IMR-90 (cell line): ENCODE data around the gene EXOC4. TPM values are rescaled to one million over a fixed set of nuclear protein-coding genes. Genes with fewer than 3 reads are reported as not detected.

Source experiments
- ATAC-seq: fragments of 200-7000 bp; cut with Tn5 transposase; 2 replicates; pipeline ENCODE4 v1.9.1; 2020; ENCODE audit warnings: low read depth, mild to moderate bottlenecking, moderate library complexity
- BruUV-seq: library from RNA; stranded (reverse); fragments of 400-500 nt; replicated peaks from 2 replicates; lab custom pipeline; 2021; lab: Mats Ljungman, UMichigan
- CTCF ChIA-PET: fragments of 300-600 bp; formaldehyde crosslinking; extraction: SDS; loops from one replicate; lab custom pipeline; 2021; ENCODE audit warnings: antibody characterized with exemption; lab: Yijun Ruan, JAX
- POLR2A ChIA-PET: fragments of 300-600 bp; sonication (Branson Sonifier 250); formaldehyde crosslinking; loops from one replicate; lab custom pipeline; 2022; ENCODE audit warnings: antibody characterized with exemption; ENCODE audit not compliant: unreplicated experiment; lab: Charles Lee
- DNase-seq: peaks from one replicate; pipeline ENCODE4 v3.0.0; 2013
- H2AFZ ChIP-seq: replicated peaks from 2 replicates; pipeline ENCODE3; 2013; ENCODE audit warnings: low read length, mild to moderate bottlenecking; ENCODE audit not compliant: poor library complexity
- H2AK5ac ChIP-seq: 2 replicates; pipeline ENCODE4 v1.6.1; 2013; ENCODE audit warnings: low read depth, low read length, inconsistent platforms
- H2AK9ac ChIP-seq: replicated peaks from 2 replicates; pipeline ENCODE3; 2013; ENCODE audit warnings: mild to moderate bottlenecking, low read depth, low read length, moderate library complexity; ENCODE audit not compliant: poor library complexity
- H2BK120ac ChIP-seq: 2 replicates; pipeline ENCODE4 v1.6.1; 2013; ENCODE audit warnings: low read depth, low read length, inconsistent platforms
- H2BK15ac ChIP-seq: 3 replicates; pipeline ENCODE4 v1.6.1; 2013; ENCODE audit warnings: low read depth, low read length, inconsistent platforms
- H2BK20ac ChIP-seq: 2 replicates; pipeline ENCODE4 v1.6.1; 2013; ENCODE audit warnings: low read depth, mild to moderate bottlenecking, inconsistent platforms, low read length, moderate library complexity
- H2BK5ac ChIP-seq: 2 replicates; pipeline ENCODE4 v1.6.1; 2013; ENCODE audit warnings: mild to moderate bottlenecking, low read depth, low read length, inconsistent platforms; ENCODE audit not compliant: poor library complexity, severe bottlenecking
- H3K14ac ChIP-seq: replicated peaks from 2 replicates; pipeline ENCODE4 v1.6.1; 2013; ENCODE audit warnings: low read depth, low read length, inconsistent platforms
- H3K18ac ChIP-seq: 2 replicates; pipeline ENCODE4 v1.6.1; 2013; ENCODE audit warnings: low read depth, low read length, control low read depth
- H3K23ac ChIP-seq: 2 replicates; pipeline ENCODE4 v1.6.1; 2013; ENCODE audit warnings: low read depth, low read length, inconsistent platforms
- H3K27ac ChIP-seq: 2 replicates; pipeline ENCODE4 v1.5.1; 2013; ENCODE audit warnings: mild to moderate bottlenecking, control low read depth, low read length; ENCODE audit not compliant: insufficient read depth
- H3K27me3 ChIP-seq: 2 replicates; pipeline ENCODE4 v1.6.1; 2013; ENCODE audit warnings: low read length; ENCODE audit not compliant: control insufficient read depth, insufficient read depth
- H3K36me3 ChIP-seq: 2 replicates; pipeline ENCODE4 v1.6.1; 2013; ENCODE audit warnings: low read length, mixed read lengths; ENCODE audit not compliant: control insufficient read depth, insufficient read depth
- H3K4ac ChIP-seq: 2 replicates; pipeline ENCODE4 v1.6.1; 2013; ENCODE audit warnings: low read depth, low read length, inconsistent platforms
- H3K4me1 ChIP-seq: 2 replicates; pipeline ENCODE4 v1.6.1; 2013; ENCODE audit warnings: low read length, mixed read lengths; ENCODE audit not compliant: control insufficient read depth, insufficient read depth
- H3K4me2 ChIP-seq: 2 replicates; pipeline ENCODE4 v1.6.1; 2013; ENCODE audit warnings: low read depth, mild to moderate bottlenecking, control low read depth, low read length, moderate library complexity
- H3K4me3 ChIP-seq: 2 replicates; pipeline ENCODE4 v1.5.1; 2013; ENCODE audit warnings: low read depth, mild to moderate bottlenecking, control low read depth, low read length, moderate library complexity; ENCODE audit not compliant: insufficient read depth
- H3K56ac ChIP-seq: 2 replicates; pipeline ENCODE4 v1.6.1; 2013; ENCODE audit warnings: low read length, inconsistent platforms; ENCODE audit not compliant: insufficient read depth; ENCODE audit errors: extremely low read depth
- H3K79me1 ChIP-seq, 2 experiments: 2 replicates each; pipeline ENCODE4 v1.6.1; 2013; ENCODE audit warnings: low read length in 2 of 2, inconsistent platforms in 1 of 2, low read depth in 1 of 2
- H3K9ac ChIP-seq: 2 replicates; pipeline ENCODE4 v1.6.1; 2013; ENCODE audit warnings: low read depth, low read length, control low read depth
- H3K9me1 ChIP-seq: 2 replicates; pipeline ENCODE4 v1.6.1; 2013; ENCODE audit warnings: low read length, inconsistent platforms; ENCODE audit not compliant: insufficient read depth
- H3K9me3 ChIP-seq: 2 replicates; pipeline ENCODE4 v1.6.1; 2013; ENCODE audit warnings: low read length; ENCODE audit not compliant: control insufficient read depth, insufficient read depth
- H4K20me1 ChIP-seq: 2 replicates; pipeline ENCODE4 v1.6.1; 2013; ENCODE audit warnings: low read length, inconsistent platforms; ENCODE audit not compliant: insufficient read depth
- H4K5ac ChIP-seq: 2 replicates; pipeline ENCODE4 v1.6.1; 2013; ENCODE audit warnings: mild to moderate bottlenecking, low read depth, low read length, control low read depth
- H4K8ac ChIP-seq, 2 experiments: 2 replicates each; pipeline ENCODE4 v1.6.1; 2013; ENCODE audit warnings: low read depth in 2 of 2, low read length in 2 of 2, control low read depth in 1 of 2, inconsistent platforms in 1 of 2
- H4K91ac ChIP-seq: 2 replicates; pipeline ENCODE4 v1.6.1; 2013; ENCODE audit warnings: low read depth, low read length, inconsistent platforms; ENCODE audit not compliant: insufficient read depth
- BHLHE40 ChIP-seq: fragments of 150-350 bp; IDR thresholded peaks from 2 replicates; pipeline ENCODE4 v1.6.1; 2016; ENCODE audit warnings: mild to moderate bottlenecking, low read depth, low read length
- CTCF ChIP-seq: conservative IDR thresholded peaks from 2 replicates; pipeline ENCODE4 v1.5.1; 2012; ENCODE audit warnings: mild to moderate bottlenecking, low read depth, low read length, improper control_type of control experiment
- ELK1 ChIP-seq: fragments of 150-350 bp; IDR thresholded peaks from 2 replicates; pipeline ENCODE4 v1.6.1; 2016; ENCODE audit warnings: low read depth, mild to moderate bottlenecking, low read length, moderate library complexity, borderline replicate concordance
- FOS ChIP-seq: fragments of 150-350 bp; IDR thresholded peaks from 2 replicates; pipeline ENCODE4 v1.6.1; 2016; ENCODE audit warnings: low read depth, low read length
- MAZ ChIP-seq: IDR thresholded peaks from 2 replicates; pipeline ENCODE4 v1.6.1; 2012; ENCODE audit warnings: low read depth, mild to moderate bottlenecking, low read length, improper control_type of control experiment, moderate library complexity, borderline replicate concordance
- MXI1 ChIP-seq: IDR thresholded peaks from 2 replicates; pipeline ENCODE4 v1.6.1; 2012; ENCODE audit warnings: low read depth, mild to moderate bottlenecking, low read length, moderate library complexity, borderline replicate concordance
- NFE2L2 ChIP-seq: fragments of 150-350 bp; IDR thresholded peaks from 2 replicates; pipeline ENCODE4 v1.6.1; 2016; ENCODE audit warnings: low read depth, mild to moderate bottlenecking, low read length
- POLR2A ChIP-seq: IDR thresholded peaks from 2 replicates; pipeline ENCODE4 v1.6.1; 2012; ENCODE audit warnings: mild to moderate bottlenecking, low read depth, low read length
- RCOR1 ChIP-seq: IDR thresholded peaks from 2 replicates; pipeline ENCODE4 v1.6.1; 2012; ENCODE audit warnings: mild to moderate bottlenecking, low read length, improper control_type of control experiment; ENCODE audit not compliant: insufficient replicate concordance
- SMC3 ChIP-seq: fragments of 150-350 bp; IDR thresholded peaks from 2 replicates; pipeline ENCODE4 v1.6.1; 2016; ENCODE audit warnings: low read depth, mild to moderate bottlenecking, antibody characterized with exemption, low read length, moderate library complexity
- WGBS, 2 experiments: methylation state at CpG; one replicate each; pipeline versions ENCODE4 v1.1.5 to v1.1.7; 2013; ENCODE audit warnings: missing lambda C conversion rate in 2 of 2; ENCODE audit not compliant: insufficient read length in 1 of 2; ENCODE audit errors: extremely low coverage in 2 of 2; 5-methylcytosine and 5-hydroxymethylcytosine counted together
- dilution Hi-C: fragments of 300-500 bp; cut with HindIII; formaldehyde crosslinking; loops from one replicate; pipeline ENCODE4 v1.14.3; 2018; ENCODE audit warnings: low sequenced_read_pairs; ENCODE audit not compliant: unreplicated experiment
- in situ Hi-C: fragments of 300-500 bp; cut with MboI; formaldehyde crosslinking; loops from 3 replicates; pipeline ENCODE4 v1.14.3; 2019; ENCODE audit warnings: low sequenced_read_pairs, inconsistent platforms, mixed read lengths
- intact Hi-C: fragments of 100-400 bp; cut with micrococcal nuclease; formaldehyde crosslinking; loops from 2 replicates; pipeline ENCODE4 v1.10.0; 2022
- polyA plus RNA-seq, 3 experiments: library from polyadenylated mRNA; depleted of rRNA; stranded (reverse); fragments of >200 nt; gene quantifications; 2 replicates each; pipeline ENCODE4 v1.2.3, GENCODE V29; 2012; ENCODE audit warnings: low replicate concordance in 1 of 3
- total RNA-seq: library from RNA; depleted of rRNA; stranded (reverse); fragments of >200 nt; gene quantifications from 2 replicates; pipeline ENCODE4 v1.2.3, GENCODE V29; 2012

Gene EXOC4
- total and polyA plus RNA-seq, 2 of the 4 experiments (the other 2 are of a cell fraction) = 25.4 to 94.6 TPM

- Histone ChIP-seq H3K4ac (no peak overlapping the region), H3K9me1 (peaks cover 3% of the 10 kb centered on the region; the same call in 1 of the 2 replicates), H3K23ac (no peak overlapping the region), H2BK120ac (no peak overlapping the region), H2AK5ac (no peak overlapping the region), H4K5ac (no peak overlapping the region), H2BK5ac (no peak overlapping the region), H4K20me1 (no peaks in the 10 kb centered on the region), H3K14ac (no peak overlapping the region), H2AFZ (no peak overlapping the region), H3K18ac (no peak overlapping the region), H3K27me3 (no peaks in the 10 kb centered on the region), H3K56ac (no peak overlapping the region), H4K8ac (no peak overlapping the region), H2BK15ac (no peak overlapping the region), H3K9ac (no peak overlapping the region), H3K9me3 (no peaks in the 10 kb centered on the region), H4K91ac (no peak overlapping the region), H2AK9ac (no peak overlapping the region), H3K4me3 (no peak overlapping the region), H2BK20ac (no peak overlapping the region), H3K4me1 (peaks cover 3% of the 10 kb centered on the region; the same call in 1 of the 2 replicates), H3K36me3 (no peaks in the 10 kb centered on the region), H3K79me1 (no peaks in the 10 kb centered on the region), H3K4me2 (no peak overlapping the region), H3K27ac (no peak overlapping the region)
- dilution Hi-C loops = no loop called here
- no TSS peak for BruUV-seq
- ATAC-seq (no peak), DNase-seq (no peak)
- POLR2A ChIA-PET = no interaction called here
- intact Hi-C loops = no loop called here
- in situ Hi-C loops = loop anchor here (25.0 kb wide), 1 partner anchor 1310 kb away; no protein-coding TSS in a partner anchor
- CTCF ChIA-PET = interaction anchor here (0.6 kb wide), 1 partner anchor 15 kb away, joined by 4 read pairs; no protein-coding TSS in a partner anchor
- TF ChIP-seq CTCF = no peak
- TF ChIP-seq ELK1 = no peak
- TF ChIP-seq POLR2A = no peak
- no peak for TF ChIP-seq RCOR1
- TF ChIP-seq MXI1 = no peak
- TF ChIP-seq BHLHE40 = no peak
- TF ChIP-seq FOS = no peak
- no peak for TF ChIP-seq NFE2L2
- TF ChIP-seq MAZ = no peak
- TF ChIP-seq SMC3 = no peak
- WGBS, 2 experiments = no CpG with 5 or more reads among the region's 1 CpG
These were observed 769.0 kb downstream of the EXOC4 start for GRCh38 chr7:134021836-134022235.
